ENCODE measurements around the gene KCTD20.

DNA sequence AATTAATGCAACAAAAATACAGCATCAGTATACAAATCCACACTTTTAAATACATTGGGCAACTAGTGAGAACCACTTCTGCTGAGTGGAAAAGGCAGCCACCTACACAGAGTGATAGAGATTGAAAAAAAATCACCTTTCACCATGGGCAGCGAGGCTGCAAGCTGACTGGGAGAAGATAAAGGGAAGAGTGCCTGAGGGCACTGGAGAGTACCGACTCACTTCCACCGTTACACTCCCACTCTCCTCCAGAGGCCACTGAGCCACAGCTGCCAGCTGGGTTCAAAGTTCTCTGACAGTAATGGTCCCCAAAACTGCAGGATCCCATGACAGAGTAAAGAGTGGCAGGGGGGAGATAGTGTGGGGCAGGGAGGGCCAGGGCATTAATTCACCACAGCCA, 24.2 kb upstream of the KCTD20 start:
- no peak for TF ChIP-seq POLR2A (IDR thresholded peaks at IDR 0.05; ENCODE audit: extremely low read depth, insufficient read length)
- no peak for TF ChIP-seq MYC (IDR thresholded peaks at IDR 0.05; ENCODE audit: low read depth, low read length)
- TF ChIP-seq, protein P1, sequence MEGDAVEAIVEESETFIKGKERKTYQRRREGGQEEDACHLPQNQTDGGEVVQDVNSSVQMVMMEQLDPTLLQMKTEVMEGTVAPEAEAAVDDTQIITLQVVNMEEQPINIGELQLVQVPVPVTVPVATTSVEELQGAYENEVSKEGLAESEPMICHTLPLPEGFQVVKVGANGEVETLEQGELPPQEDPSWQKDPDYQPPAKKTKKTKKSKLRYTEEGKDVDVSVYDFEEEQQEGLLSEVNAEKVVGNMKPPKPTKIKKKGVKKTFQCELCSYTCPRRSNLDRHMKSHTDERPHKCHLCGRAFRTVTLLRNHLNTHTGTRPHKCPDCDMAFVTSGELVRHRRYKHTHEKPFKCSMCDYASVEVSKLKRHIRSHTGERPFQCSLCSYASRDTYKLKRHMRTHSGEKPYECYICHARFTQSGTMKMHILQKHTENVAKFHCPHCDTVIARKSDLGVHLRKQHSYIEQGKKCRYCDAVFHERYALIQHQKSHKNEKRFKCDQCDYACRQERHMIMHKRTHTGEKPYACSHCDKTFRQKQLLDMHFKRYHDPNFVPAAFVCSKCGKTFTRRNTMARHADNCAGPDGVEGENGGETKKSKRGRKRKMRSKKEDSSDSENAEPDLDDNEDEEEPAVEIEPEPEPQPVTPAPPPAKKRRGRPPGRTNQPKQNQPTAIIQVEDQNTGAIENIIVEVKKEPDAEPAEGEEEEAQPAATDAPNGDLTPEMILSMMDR (IDR thresholded peaks at IDR 0.05; ENCODE audit: low read depth, low read length) = no peak
